GM21717 (cell line): ENCODE results near the gene THUMPD3.

Experiments
- ATAC-seq: cut with Tn5 transposase; IDR thresholded peaks from one replicate; pipeline ENCODE4 v1.9.1; 2021; ENCODE audit warnings: mild to moderate bottlenecking, moderate library complexity; ENCODE audit not compliant: unreplicated experiment

Gene THUMPD3

DNA sequence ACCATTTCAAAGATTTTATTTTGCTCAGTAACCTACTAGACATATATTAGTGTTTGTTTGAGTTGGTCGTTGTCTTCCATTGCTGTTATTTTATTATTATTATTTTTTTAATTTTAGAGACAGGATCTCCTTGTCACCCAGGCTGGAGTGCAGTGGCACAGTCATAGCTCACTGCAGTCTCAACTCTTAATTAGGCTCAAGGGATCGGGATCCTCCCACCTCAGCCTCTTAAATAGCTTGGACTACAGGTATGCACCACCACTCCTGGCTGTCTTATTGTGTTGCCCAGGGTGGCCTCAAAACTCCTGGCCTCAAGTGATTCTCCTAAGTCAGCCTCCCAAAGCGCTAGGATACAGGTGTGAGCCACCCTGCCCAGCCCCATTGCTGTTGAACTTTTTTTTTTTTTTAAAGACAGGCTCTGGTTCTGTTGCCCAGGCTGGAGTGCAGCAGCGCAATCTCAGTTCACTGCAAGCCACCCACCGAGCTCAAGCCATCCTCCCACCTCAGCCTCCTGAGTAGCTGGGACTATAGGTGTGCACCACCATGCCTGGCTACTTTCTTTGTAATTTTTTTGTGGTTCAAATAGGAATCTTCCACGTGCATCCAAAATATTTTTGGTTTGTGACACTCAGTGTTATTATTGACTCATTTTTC lies 52.8 kb downstream of the THUMPD3 start:
- no peak for ATAC-seq

DNA sequence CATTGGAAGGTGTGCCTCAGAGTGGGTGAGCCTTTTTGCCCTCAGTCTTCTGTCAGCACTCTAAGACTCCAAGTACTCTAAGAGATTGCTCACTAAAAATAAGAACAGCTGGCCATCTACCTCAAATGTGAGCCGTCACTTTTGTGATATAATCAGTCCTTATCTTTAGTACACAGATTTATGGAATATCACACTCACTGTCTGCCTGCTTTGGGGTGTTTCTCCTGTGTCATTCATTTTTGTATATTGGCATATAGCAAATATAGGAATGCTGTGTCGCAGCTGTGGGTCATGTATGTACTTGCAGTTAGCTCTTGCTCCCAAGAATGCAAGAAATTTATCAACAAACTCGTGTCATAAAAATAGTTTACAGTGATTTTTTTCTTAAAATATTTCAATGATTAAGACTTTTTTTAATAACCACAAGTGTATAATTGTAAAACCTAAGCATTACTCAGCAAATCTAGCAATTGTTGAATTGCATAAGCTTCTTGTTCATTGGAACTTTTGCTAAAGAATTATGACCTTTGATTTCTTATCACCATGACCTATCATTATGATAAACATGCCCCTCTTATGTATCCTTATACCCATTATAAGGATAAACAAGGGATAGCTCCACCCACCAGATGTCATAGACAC lies 53.4 kb downstream of the THUMPD3 start:
- no peak for ATAC-seq

DNA sequence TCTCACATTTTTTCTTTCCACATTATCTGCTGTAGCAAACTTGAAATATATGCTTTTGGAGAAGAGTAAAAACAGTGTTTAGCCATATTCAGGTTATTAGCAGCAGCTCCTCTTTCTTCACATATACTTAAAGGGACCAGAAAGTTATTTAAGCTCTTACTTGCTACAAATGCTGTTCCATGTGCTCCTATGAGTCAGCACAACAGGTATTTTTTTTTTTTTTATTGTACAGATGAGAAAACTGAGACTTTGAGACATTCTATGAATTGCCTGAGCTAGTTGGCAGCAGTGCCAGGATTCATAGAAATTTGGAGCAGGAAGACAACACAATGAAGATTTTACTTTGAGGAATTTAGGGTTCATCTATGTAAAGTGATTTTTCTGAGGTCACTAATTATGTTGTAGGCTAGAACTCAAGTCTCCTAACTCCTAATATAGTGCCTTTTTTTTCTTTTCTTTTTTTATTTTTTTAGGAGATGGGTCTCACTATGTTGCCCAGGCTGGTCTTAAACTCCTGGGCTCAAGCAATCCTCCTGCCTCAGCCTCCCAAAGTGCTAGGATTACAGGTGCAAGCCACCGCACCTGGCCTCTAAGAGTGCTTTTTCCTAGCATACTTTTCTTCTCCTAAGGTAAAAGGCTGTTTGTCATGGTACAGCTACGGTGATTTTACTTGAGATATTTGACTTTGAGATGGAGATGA lies 58.1 kb downstream of the THUMPD3 start:
- no peak for ATAC-seq

DNA sequence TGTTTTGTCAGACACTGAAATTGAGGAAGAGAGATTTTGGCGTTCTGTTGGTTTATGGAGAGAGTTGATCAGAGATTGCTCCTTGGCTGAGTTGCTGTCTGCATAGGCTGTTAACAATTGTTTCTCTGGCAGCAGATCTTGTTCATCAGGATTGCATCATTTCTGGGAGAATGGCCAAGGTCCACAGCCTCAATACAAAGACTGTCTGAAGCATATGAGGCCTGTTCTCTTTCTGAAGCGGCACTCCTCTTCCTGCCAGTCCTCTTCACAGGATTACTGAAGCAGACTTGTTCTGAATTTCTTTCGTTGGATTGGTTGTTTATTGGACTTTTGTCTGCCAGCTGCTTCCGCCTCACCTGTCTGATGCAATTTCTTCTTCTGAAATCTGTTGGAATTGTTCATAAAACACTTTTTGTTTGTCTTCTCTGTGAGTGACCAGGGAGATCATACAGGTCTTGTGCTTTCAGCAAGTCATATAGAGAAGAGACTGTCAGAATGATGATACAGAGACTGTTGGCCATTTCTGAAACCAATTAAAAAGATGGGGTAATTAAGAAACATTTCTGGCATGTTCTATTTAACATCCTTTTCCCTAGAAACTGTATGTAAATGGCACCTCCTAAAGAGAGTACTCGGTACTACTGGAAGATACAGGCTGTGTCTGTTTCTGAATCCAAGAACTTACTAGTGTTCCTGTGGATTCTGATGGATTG lies 60.0 kb downstream of the THUMPD3 start:
- no peak for ATAC-seq

DNA sequence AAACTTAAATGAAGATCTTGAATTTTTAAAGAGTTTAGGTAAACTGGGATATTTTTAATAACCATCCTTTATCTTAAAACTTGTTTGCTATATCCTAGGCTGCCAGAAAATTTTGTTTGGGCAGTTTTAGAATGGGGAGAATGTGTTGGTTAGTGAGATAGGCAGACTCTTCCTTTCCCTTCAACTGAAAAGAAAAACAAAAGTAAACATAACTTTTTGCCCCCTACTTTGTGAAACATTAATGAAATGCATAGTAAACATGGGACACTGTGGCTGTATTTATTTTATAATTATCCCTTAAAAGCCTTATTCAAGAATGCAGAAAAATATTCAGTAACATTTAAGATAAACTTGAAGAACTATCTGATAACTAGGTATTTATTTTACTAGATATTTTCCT lies 65.6 kb downstream of the THUMPD3 start:
- ATAC-seq: no peak

DNA sequence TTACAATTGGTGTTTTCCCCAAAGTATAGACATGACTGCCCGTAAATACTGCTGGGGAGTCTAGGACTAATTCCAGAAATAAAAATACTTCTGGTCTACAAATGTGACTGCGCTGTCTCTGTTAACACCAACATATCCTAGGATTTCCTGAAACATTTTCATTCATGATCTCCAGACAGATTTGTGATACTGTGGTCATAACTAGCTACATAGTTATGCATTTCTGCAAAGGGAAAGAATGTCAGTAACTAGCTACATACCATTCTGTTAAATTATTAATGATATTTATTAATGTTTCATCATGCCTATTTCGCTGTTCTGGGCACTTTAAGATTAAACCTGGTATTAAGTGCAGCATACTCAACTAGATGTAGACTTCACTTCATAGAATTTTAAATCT lies 67.9 kb downstream of the THUMPD3 start:
- ATAC-seq: no peak

DNA sequence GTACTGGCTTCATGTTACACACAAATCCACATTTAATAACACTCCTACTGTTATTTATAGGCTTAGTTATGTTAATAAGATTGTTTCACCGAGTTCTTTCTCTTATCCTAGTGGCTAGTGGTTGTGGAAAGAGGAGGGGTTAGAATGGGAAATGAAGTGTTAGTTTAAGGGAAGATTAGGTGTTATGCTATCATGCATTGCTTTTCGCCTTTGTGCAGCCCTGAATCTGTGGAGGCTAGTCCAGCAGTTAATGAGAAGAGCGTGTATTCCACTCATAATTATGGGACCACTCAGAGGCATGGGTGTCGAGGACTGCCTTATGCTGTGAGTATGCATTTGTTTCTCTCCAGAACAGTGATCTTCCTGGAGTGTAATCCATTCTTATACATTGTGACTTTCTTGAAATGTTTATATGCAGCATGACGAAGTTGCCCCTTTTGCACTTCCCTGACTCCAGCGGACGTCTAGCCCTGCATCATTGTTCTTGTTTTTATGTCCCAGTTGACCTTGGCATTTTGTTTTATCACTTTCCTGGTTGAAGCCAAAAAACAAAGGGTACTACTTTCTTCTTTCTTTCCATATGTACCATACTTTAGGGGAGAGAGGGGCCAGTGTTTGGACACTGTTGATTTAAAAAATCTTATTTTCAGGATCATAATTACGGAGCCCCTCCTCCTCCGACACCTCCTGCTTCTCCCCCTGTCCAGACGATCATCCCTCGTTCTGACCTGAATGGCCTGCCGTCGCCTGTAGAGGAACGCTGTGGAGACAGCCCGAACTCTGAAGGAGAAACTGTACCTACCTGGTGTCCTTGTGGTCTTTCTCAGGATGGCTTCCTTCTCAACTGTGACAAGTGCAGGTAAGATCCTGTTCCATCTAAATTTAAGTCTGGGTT lies 71.0 kb downstream of the THUMPD3 start:
- no peak for ATAC-seq

DNA sequence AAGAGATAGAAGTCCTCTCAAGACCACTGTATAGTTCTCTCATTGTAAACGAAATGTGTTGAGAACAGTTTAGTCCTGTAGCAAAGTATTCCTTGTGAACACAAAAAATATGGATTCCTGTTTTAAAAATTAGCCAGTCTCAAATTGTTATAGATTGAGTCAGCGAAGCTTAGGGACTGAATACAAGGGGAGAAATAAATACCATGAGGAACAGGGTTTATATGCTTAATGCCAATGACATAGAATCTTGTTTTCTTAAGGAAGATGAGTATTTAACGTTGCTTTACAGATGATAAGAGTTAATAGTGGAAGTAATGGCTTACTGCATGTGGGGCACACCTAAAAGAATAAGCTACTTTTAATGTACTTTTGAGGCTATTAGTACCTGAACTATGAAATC lies 72.5 kb downstream of the THUMPD3 start:
- ATAC-seq: no peak
